UCSD-AML1 (cell line): Measurements from ENCODE around the gene GOLGA3.

Source experiments
- DNase-seq: peaks from one replicate; lab custom pipeline; 2025; ENCODE audit not compliant: unreplicated experiment; lab: John Stamatoyannopoulos, UW

Gene GOLGA3

DNA sequence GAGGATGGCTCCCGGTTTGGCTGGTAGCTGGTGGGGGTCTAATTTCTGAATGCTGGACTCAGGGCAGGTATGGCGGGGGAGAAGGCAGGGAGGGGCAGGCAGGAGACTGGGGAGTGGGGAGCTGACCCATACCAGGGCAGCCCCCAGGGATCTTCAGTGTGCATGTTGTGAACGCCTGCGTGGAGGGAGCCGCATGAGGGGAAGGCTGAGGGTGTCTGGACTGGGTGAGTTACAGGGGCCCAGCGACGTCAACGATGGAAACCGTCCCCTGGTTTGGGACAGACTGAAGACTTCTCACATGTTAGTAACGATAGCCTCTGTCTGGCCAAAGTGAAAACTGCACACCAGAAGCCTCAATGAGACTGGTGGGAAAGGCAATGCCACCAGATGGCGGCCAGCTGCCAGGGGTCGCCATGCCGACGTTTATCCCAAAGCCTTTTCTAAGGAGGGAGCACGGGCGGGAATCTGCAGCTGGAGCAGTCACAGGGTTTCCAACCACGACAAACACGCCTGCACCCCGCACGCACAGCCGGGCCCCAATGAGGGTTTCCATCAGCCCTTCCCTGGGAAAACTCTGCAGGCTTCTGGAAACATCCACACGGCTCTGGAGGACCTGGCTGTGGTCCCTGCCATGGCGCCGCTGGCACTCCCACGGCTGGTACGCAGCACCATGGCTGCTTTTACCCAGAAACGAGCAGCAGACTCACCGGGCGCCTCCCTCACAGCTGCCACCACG is 104.0 kb downstream of the GOLGA3 start:
- DNase-seq: no peak

DNA sequence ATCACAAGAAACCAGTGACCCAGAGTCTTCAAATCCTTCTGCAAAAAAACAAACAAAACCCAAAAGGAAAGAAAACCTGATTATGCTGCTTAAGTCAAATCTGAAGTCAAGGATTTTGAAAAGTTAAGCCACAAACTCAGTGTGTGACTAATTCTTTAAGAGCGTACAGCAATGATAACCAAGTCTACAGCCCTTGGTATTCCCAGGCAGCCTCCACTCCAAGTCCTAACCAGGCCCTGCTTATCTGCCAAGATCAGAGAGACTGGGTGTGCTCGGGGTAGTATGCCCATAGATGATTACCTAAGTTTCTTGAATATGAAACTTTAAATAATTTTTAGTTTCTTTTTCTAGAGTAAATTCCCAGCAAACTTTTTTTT is 104.9 kb downstream of the GOLGA3 start:
- no peak for DNase-seq

DNA sequence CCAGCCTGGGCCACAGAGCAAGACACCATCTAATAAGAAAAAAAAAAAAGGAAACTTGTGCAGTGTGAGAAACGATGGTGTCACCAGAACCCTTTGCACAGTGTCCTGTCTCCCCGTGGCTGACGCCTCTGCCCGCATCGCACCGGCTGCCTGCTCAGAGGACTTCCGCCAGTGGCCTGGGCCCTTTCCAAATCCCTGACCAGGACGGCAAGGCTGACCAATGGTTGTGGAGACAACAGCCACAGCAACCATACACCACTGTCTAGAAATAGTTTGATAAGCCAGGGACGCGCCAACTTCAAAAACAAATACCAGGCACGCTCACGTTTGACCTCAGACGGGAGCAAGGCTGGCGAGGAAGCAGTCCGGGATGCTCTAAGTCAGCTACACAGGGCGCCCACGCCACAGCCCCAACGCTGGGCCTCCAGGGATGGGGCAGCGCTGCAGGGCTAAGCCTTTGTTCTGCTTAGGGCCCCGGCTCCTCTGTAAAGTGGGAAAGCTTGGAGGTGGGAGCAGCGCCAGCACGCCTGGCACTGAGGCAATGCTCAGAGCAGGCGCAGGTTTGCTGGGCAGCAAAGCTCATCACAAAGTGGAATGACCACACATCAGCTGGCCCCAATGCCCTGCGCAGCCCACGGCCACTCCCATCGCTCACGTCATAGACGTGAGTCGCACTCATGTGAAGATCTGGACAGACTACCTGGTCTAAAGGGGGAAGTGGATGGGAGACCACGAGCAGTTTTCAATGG is 105.5 kb downstream of the GOLGA3 start:
- no peak for DNase-seq

DNA sequence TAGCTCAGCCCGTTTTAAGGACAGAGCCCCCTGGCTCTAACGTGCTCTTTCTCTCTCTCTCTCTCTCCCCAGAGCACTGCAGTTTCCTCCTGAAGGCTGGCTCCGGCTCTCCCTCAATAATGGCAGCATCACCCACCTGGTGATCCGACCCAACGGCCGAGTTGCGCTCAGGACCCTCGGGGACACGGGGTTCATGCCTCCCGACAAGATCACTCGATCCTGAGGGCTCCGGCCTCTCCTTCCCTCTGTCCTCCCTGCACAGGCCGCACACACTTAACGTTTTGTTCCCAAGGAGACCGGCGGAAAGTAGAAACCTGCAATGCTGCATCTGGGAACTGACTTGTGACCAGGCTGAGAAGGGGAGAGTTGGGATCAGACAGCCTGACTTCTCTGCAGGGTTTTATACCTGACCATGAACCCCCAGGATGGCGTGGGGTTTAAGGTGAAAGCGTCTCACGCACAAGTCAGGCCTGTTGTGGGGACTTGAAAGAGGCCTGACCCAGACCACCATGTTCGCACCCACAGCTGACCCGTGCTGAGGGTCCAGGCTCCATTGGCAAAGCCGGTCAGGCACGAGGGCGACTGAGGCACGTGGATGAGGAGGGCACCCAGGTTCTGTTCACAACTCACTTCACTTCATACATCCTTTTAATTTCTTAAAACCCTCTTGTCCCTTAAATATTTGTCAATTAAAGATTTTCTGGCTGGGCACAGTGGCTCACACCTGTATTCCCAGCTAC is 107.9 kb downstream of the GOLGA3 start:
- no peak for DNase-seq

- no peak for DNase-seq
Observed at GRCh38 chr12:132719954-132720324, 108.7 kb downstream of the GOLGA3 start.

GRCh38 chr12:132719141-132719953 is 109.3 kb downstream of the GOLGA3 start:
- no peak for DNase-seq
